ENCODE data around the gene SUFU.
A peak's percentile ranks its signal among the peaks of the same experiment; 100 is the strongest.

SUFU gene

DNA sequence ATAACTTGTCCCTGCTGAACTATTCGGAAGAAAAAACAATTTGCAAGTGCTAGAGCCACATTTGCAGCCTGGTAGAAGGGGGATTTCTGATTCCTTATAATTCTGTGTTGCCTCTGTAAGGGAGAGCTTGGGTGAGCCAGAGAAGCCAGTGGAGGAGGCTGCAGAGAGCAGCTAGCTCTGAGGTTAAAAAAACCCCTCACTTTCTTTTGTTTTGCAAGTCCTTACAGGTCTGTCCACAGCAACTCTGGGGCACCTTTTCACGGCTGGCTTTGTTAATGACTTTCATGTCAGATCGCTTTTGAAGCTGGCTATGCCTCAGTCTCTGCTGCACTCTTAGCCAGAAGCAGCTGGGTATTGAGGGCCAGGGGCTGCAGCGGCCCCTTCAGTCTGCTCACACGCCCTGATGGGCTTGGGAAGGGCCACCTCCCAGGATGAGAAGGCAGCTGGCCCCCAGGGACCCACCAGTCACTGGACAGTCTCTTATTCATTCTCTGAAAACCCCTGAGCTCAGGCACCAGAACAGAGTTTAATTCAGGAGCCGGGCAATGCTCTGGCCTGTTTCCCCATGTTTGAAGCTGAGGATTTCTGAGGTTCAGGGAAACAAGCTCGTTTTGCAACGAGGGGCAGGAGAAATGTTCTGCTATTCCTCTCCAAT, 171.4 kb downstream of the SUFU start:
- no peak for ATAC-seq (replicated peaks)
- DNase-seq: no peak
- H3K27me3 Mint-ChIP-seq: no peaks in the 10 kb centered on the region
- H3K4me3 Mint-ChIP-seq: peak overlapping the region in 1 of 2 donors; percentile 62
- H3K36me3 Mint-ChIP-seq: peaks cover 0 to 2% of the 10 kb centered on the region in 2 donors
- H3K9me3 Mint-ChIP-seq: no peaks in the 10 kb centered on the region
- H3K4me1 Mint-ChIP-seq: peaks cover 27 to 43% of the 10 kb centered on the region in 2 donors
- peak overlapping the region; percentile 47 for H3K27ac Mint-ChIP-seq

GRCh38 chr10:102675666-102676533, 172.1 kb downstream of the SUFU start:
- Mint-ChIP-seq H3K4me3 (peak overlapping the region; percentile 27 to 62), H3K9me3 (no peaks in the 10 kb centered on the region), H3K4me1 (peaks cover 27 to 43% of the 10 kb centered on the region in 2 donors), H3K36me3 (peaks cover 0 to 3% of the 10 kb centered on the region in 2 donors), H3K27me3 (no peaks in the 10 kb centered on the region), H3K27ac (peak overlapping the region; percentile 60)
- ATAC-seq (replicated peaks) (peak; percentile 85 to 86), DNase-seq (peak; percentile 53)

DNA sequence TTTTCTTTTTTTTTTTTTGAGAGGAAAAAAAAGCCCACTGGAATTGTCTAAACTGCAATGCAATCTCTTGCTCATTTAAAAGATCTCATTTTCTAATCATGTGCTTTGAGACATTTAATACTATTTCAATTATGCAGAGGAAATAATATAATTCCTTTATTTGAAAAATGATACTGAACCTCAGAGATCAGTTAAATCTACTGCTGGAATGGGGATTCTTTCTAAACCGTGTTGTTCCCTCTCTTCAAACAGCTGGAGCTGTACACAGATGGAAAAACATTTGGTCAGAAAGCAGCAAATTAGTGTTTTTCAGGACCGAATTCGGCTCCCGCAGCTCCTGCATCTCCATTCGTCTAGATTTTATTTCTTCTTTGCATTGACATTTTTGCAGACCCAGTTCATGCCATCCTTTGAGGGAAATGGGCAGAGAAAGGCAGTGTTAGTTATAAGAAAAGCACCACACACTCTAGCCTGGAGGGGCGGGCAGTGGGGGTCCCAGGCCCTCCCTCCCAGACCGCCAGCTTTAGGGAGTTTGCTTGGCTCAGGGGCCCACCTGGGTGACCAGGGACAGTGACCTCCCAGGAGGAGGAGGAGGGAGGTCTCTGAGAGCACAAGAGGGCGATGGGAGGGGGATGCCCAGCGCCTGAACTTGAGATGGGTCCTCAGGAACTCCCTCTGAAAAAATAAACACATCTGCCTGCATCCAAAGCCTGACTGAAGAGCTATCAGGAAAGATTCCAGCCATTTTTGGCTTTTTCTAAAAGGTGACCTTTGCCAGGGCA, 173.0 kb downstream of the SUFU start:
- no peak overlapping the region for H3K4me3 Mint-ChIP-seq
- H3K4me1 Mint-ChIP-seq: peaks cover 27 to 43% of the 10 kb centered on the region in 2 donors

GRCh38 chr10:102677331-102678067, 173.7 kb downstream of the SUFU start:
- Mint-ChIP-seq H3K4me1 (peaks cover 27 to 43% of the 10 kb centered on the region in 2 donors), H3K9me3 (no peaks in the 10 kb centered on the region), H3K27me3 (no peaks in the 10 kb centered on the region), H3K27ac (peak overlapping the region; percentile 16), H3K36me3 (peaks cover 3 to 6% of the 10 kb centered on the region in 2 donors), H3K4me3 (no peak overlapping the region)
- DNase-seq (no peak), ATAC-seq (replicated peaks) (no peak)

More for the DNA sequence above, 173.0 kb downstream of the SUFU start:
- H3K27me3 Mint-ChIP-seq: no peaks in the 10 kb centered on the region
- no peak for DNase-seq
- H3K9me3 Mint-ChIP-seq: no peaks in the 10 kb centered on the region
- H3K27ac Mint-ChIP-seq: peak overlapping the region; percentile 14
- no peak for ATAC-seq (replicated peaks)
- peaks cover 0 to 3% of the 10 kb centered on the region in 2 donors for H3K36me3 Mint-ChIP-seq

- DNase-seq: no peak
- Mint-ChIP-seq H3K27ac (no peak overlapping the region), H3K4me3 (no peak overlapping the region), H3K4me1 (peaks cover 25 to 43% of the 10 kb centered on the region in 2 donors), H3K27me3 (no peaks in the 10 kb centered on the region), H3K9me3 (no peaks in the 10 kb centered on the region), H3K36me3 (peaks cover 3 to 6% of the 10 kb centered on the region in 2 donors)
- ATAC-seq (replicated peaks): no peak
These were observed 174.3 kb downstream of the SUFU start for GRCh38 chr10:102678068-102678400.

- no peak overlapping the region for H3K4me3 Mint-ChIP-seq
- peaks cover 21 to 38% of the 10 kb centered on the region in 2 donors for H3K4me1 Mint-ChIP-seq
- no peaks in the 10 kb centered on the region for H3K27me3 Mint-ChIP-seq
- peak; percentile 23 to 38 for ATAC-seq (replicated peaks)
- H3K9me3 Mint-ChIP-seq: no peaks in the 10 kb centered on the region
- DNase-seq: no peak
- peaks cover 3 to 6% of the 10 kb centered on the region in 2 donors for H3K36me3 Mint-ChIP-seq
- H3K27ac Mint-ChIP-seq: no peak overlapping the region
These were observed 175.1 kb downstream of the SUFU start for GRCh38 chr10:102678842-102679289.

DNA sequence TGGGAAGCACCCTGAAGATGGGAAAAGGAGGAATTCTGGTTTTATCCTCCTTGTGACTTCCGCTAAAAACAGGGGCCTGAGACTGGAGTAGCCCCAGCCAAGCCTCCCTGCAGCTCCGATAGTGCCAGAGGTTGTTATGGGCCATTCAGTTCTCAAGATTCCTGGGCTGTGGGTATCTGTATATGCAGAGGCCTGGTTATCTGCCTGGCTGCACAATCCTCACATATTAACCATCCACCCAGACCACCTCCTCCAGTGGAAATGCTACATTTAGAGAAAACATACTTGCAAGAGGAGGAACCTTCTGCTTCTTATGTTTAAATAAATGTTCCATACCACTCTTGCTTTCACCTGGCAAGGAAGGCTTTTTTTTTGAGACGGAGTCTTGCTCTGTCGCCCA, 175.8 kb downstream of the SUFU start:
- Mint-ChIP-seq H3K27me3 (no peaks in the 10 kb centered on the region), H3K9me3 (no peaks in the 10 kb centered on the region), H3K36me3 (peaks cover 3 to 6% of the 10 kb centered on the region in 2 donors), H3K27ac (no peak overlapping the region), H3K4me3 (no peak overlapping the region), H3K4me1 (peaks cover 20 to 34% of the 10 kb centered on the region in 2 donors)
- ATAC-seq (replicated peaks) (no peak), DNase-seq (no peak)

- no peaks in the 10 kb centered on the region for H3K9me3 Mint-ChIP-seq
- peaks cover 9 to 13% of the 10 kb centered on the region in 2 donors for H3K36me3 Mint-ChIP-seq
- H3K27me3 Mint-ChIP-seq: no peaks in the 10 kb centered on the region
- DNase-seq: no peak
- H3K4me1 Mint-ChIP-seq: peaks cover 8 to 16% of the 10 kb centered on the region in 2 donors
- no peak overlapping the region for H3K27ac Mint-ChIP-seq
- no peak for ATAC-seq (replicated peaks)
- no peak overlapping the region for H3K4me3 Mint-ChIP-seq
These were observed 177.9 kb downstream of the SUFU start for GRCh38 chr10:102681696-102682095.

DNA sequence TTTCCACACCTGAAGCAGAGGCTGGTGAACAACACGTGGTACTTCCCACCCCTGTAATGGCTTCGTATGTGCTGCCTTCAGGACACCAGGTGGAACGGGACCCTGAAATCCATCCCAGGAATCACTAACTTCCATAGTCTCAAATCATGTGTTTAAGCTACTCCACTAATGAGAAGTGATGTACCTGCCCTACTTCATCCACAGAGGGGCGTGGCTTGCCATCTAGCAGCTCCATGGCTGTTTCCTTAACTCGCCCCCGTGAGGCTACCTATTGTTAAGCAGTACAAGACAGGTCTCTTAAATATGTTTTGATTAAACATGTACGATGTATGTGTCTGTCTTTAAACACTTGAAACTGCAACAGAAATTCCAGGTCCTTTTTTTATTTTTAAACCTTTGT, 178.6 kb downstream of the SUFU start:
- H3K27me3 Mint-ChIP-seq: no peaks in the 10 kb centered on the region
- DNase-seq (no peak), ATAC-seq (replicated peaks) (no peak)
- H3K27ac Mint-ChIP-seq: peak overlapping the region; percentile 47
- H3K4me3 Mint-ChIP-seq: no peak overlapping the region
- no peaks in the 10 kb centered on the region for H3K9me3 Mint-ChIP-seq
- peaks cover 9 to 13% of the 10 kb centered on the region in 2 donors for H3K36me3 Mint-ChIP-seq
- peaks cover 8 to 16% of the 10 kb centered on the region in 2 donors for H3K4me1 Mint-ChIP-seq

DNA sequence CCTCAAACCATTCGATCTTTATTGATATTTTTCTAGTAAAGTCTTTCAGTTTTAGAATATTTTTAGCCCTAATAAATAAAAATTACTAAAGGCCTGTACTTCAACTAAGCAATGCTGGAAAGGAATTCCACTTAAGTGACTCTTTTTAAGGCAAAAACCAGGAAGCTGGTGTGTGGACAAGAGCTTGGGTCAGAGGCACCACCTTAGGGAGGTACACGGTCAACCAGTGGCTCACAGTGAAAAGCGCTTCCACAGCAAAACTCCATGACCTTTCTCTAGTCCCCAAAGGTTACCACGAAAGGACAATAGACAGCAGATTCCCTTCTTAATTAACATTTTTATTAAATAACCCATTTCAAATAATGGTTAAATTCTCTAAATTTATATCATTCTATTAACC, 179.2 kb downstream of the SUFU start:
- H3K27ac Mint-ChIP-seq: no peak overlapping the region
- DNase-seq (no peak), ATAC-seq (replicated peaks) (no peak)
- H3K4me3 Mint-ChIP-seq: no peak overlapping the region
- H3K4me1 Mint-ChIP-seq: peaks cover 8 to 16% of the 10 kb centered on the region in 2 donors
- no peaks in the 10 kb centered on the region for H3K9me3 Mint-ChIP-seq
- no peaks in the 10 kb centered on the region for H3K27me3 Mint-ChIP-seq
- H3K36me3 Mint-ChIP-seq: peaks cover 9 to 17% of the 10 kb centered on the region in 2 donors
